OCI-LY7 (cell line): ENCODE data around the gene RPH3AL. TPM values are rescaled to one million over a fixed set of nuclear protein-coding genes. Genes with fewer than 3 reads are reported as not detected.

Experiments used
- BruUV-seq: library from RNA; stranded (reverse); fragments of 400-500 nt; replicated peaks from 2 replicates; lab custom pipeline; 2021; lab: Mats Ljungman, UMichigan
- CTCF ChIA-PET: fragments of 300-600 bp; sonication (Branson Sonifier 250); formaldehyde crosslinking; loops from one replicate; lab custom pipeline; 2022; ENCODE audit warnings: antibody characterized with exemption; ENCODE audit not compliant: unreplicated experiment; lab: Charles Lee
- POLR2A ChIA-PET: fragments of 300-600 bp; sonication (Branson Sonifier 250); formaldehyde crosslinking; loops from one replicate; lab custom pipeline; 2022; ENCODE audit warnings: antibody characterized with exemption; lab: Charles Lee
- DNase-seq: peaks from one replicate; pipeline ENCODE4 v3.0.0-alpha.2; 2015; ENCODE audit warnings: low spot score
- H2AFZ ChIP-seq: fragments of 200-600 bp; sonication (generic), shearing (Covaris generic); 2 replicates; pipeline ENCODE4 v1.6.1; 2014; ENCODE audit warnings: mild to moderate bottlenecking, antibody characterized with exemption, low read length, moderate library complexity
- H3K27ac ChIP-seq: fragments of 200-600 bp; sonication (generic); 2 replicates; pipeline ENCODE4 v1.5.1; 2014; ENCODE audit warnings: mixed run types, low read depth, mild to moderate bottlenecking, moderate library complexity, low read length, inconsistent platforms; ENCODE audit not compliant: poor library complexity, severe bottlenecking
- H3K36me3 ChIP-seq: fragments of 200-600 bp; sonication (generic); 2 replicates; pipeline ENCODE4 v1.6.1; 2014; ENCODE audit warnings: mild to moderate bottlenecking, antibody characterized with exemption, low read length, moderate library complexity, mixed read lengths; ENCODE audit not compliant: insufficient read depth
- H3K4me1 ChIP-seq: fragments of 200-600 bp; sonication (generic); 2 replicates; pipeline ENCODE4 v1.5.1; 2014; ENCODE audit warnings: mild to moderate bottlenecking, low read length; ENCODE audit not compliant: insufficient read depth, poor library complexity, severe bottlenecking
- H3K4me2 ChIP-seq: fragments of 200-600 bp; sonication (generic); 2 replicates; pipeline ENCODE4 v1.6.1; 2014; ENCODE audit warnings: mild to moderate bottlenecking, low read length
- H3K4me3 ChIP-seq: fragments of 200-600 bp; sonication (generic); 2 replicates; pipeline ENCODE4 v1.5.1; 2014; ENCODE audit warnings: mild to moderate bottlenecking, low read depth, low read length; ENCODE audit not compliant: poor library complexity, severe bottlenecking
- H3K79me2 ChIP-seq: fragments of 200-600 bp; sonication (generic); 2 replicates; pipeline ENCODE4 v1.6.1; 2016; ENCODE audit warnings: low read depth, mild to moderate bottlenecking, low read length, moderate library complexity, mixed read lengths; ENCODE audit not compliant: insufficient read depth
- H3K9me2 ChIP-seq: fragments of 200-600 bp; sonication (generic); 2 replicates; pipeline ENCODE4 v1.6.1; 2016; ENCODE audit warnings: mild to moderate bottlenecking, low read length, mixed read lengths; ENCODE audit not compliant: insufficient read depth
- H3K9me3 ChIP-seq: fragments of 200-600 bp; sonication (generic); 2 replicates; pipeline ENCODE4 v1.6.1; 2014; ENCODE audit warnings: mild to moderate bottlenecking, mixed run types, low read length, mixed read lengths
- H4K20me1 ChIP-seq: fragments of 200-600 bp; sonication (generic); 2 replicates; pipeline ENCODE4 v1.6.1; 2014; ENCODE audit warnings: mild to moderate bottlenecking, antibody characterized with exemption, low read length, moderate library complexity, mixed read lengths; ENCODE audit not compliant: insufficient read depth
- CTCF ChIP-seq: fragments of 200-600 bp; sonication (generic); conservative IDR thresholded peaks from 2 replicates; pipeline ENCODE4 v1.5.1; 2014; ENCODE audit warnings: mild to moderate bottlenecking, antibody characterized with exemption, low read length, moderate library complexity, mixed read lengths
- EZH2phosphoT487 ChIP-seq: fragments of 200-600 bp; sonication (generic); IDR thresholded peaks from 2 replicates; pipeline ENCODE4 v1.6.1; 2018; ENCODE audit warnings: low read depth, borderline replicate concordance, mild to moderate bottlenecking, mixed run types, antibody characterized with exemption, low read length, moderate library complexity, mixed read lengths
- intact Hi-C: fragments of 100-400 bp; cut with micrococcal nuclease; formaldehyde crosslinking; loops from one replicate; pipeline ENCODE4 v1.10.0; 2022; ENCODE audit not compliant: unreplicated experiment
- total RNA-seq, 2 experiments: library from RNA; depleted of rRNA in 1 of 2; stranded (reverse); fragments of >200 nt in 1 of 2; shearing (Covaris generic) in 1 of 2; gene quantifications; 2 replicates each; pipeline ENCODE4 v1.2.3, GENCODE V29; 2014 to 2022

The RPH3AL gene
- total RNA-seq, 2 experiments from 2014 or later = 1.0 to 2.2 TPM

GRCh38 chr17:373613-374230, 21.1 kb upstream of the RPH3AL start:
- CTCF ChIA-PET = no interaction called here
- TF ChIP-seq CTCF (no peak), EZH2phosphoT487 (no peak)
- Histone ChIP-seq H4K20me1 (no peaks in the 10 kb centered on the region), H3K36me3 (no peaks in the 10 kb centered on the region), H3K79me2 (no peaks in the 10 kb centered on the region), H3K4me2 (no peak overlapping the region), H3K9me2 (no peaks in the 10 kb centered on the region), H3K4me1 (no peaks in the 10 kb centered on the region), H2AFZ (no peak overlapping the region), H3K4me3 (no peak overlapping the region), H3K9me3 (no peaks in the 10 kb centered on the region), H3K27ac (no peak overlapping the region)
- BruUV-seq = no TSS peak
- POLR2A ChIA-PET = interaction anchor here (0.6 kb wide), 1 partner anchor 183 kb away, joined by 4 read pairs; no protein-coding TSS in a partner anchor
- intact Hi-C loops = no loop called here
- DNase-seq = no peak

GRCh38 chr17:372157-373152, 19.8 kb upstream of the RPH3AL start:
- no peaks in the 10 kb centered on the region for H4K20me1 ChIP-seq
- no peaks in the 10 kb centered on the region for H3K79me2 ChIP-seq
- H3K9me2 ChIP-seq = no peaks in the 10 kb centered on the region
- DNase-seq = no peak
- no peaks in the 10 kb centered on the region for H3K9me3 ChIP-seq
- POLR2A ChIA-PET = no interaction called here
- BruUV-seq = no TSS peak
- H3K36me3 ChIP-seq = no peaks in the 10 kb centered on the region
- no peak for TF ChIP-seq EZH2phosphoT487
- TF ChIP-seq CTCF = no peak
- H3K27ac ChIP-seq = no peak overlapping the region
- no peak overlapping the region for H3K4me3 ChIP-seq
- intact Hi-C loops = no loop called here
- CTCF ChIA-PET = no interaction called here
- no peaks in the 10 kb centered on the region for H3K4me1 ChIP-seq
- no peak overlapping the region for H2AFZ ChIP-seq
- H3K4me2 ChIP-seq = no peak overlapping the region
